Astrocyte of the spinal cord (primary cell): ENCODE results near the gene NECTIN2.

Experiments used
- DNase-seq: peaks from one replicate; pipeline ENCODE4 v3.0.0; 2011; ENCODE audit warnings: low read depth, low spot score
- H3K4me3 ChIP-seq: 2 replicates; pipeline ENCODE4 v1.5.1; 2011; ENCODE audit warnings: low read depth, mild to moderate bottlenecking, low read length, moderate library complexity
- in situ Hi-C: cut with HindIII; loops from 2 replicates; pipeline ENCODE4 v1.10.0; 2017; ENCODE audit warnings: low sequenced_read_pairs
- TF ChIP-seq, protein P1 (sequence below): IDR thresholded peaks from 2 replicates; pipeline ENCODE4 v1.5.1; 2012; ENCODE audit warnings: low read depth, mild to moderate bottlenecking, low read length, inconsistent platforms

The NECTIN2 gene

GRCh38 chr19:44903216-44903601 lies 57.1 kb downstream of the NECTIN2 start:
- DNase-seq, result no peak
- H3K4me3 ChIP-seq, result no peak overlapping the region
- in situ Hi-C loops, result no loop called here
- TF ChIP-seq, protein P1, sequence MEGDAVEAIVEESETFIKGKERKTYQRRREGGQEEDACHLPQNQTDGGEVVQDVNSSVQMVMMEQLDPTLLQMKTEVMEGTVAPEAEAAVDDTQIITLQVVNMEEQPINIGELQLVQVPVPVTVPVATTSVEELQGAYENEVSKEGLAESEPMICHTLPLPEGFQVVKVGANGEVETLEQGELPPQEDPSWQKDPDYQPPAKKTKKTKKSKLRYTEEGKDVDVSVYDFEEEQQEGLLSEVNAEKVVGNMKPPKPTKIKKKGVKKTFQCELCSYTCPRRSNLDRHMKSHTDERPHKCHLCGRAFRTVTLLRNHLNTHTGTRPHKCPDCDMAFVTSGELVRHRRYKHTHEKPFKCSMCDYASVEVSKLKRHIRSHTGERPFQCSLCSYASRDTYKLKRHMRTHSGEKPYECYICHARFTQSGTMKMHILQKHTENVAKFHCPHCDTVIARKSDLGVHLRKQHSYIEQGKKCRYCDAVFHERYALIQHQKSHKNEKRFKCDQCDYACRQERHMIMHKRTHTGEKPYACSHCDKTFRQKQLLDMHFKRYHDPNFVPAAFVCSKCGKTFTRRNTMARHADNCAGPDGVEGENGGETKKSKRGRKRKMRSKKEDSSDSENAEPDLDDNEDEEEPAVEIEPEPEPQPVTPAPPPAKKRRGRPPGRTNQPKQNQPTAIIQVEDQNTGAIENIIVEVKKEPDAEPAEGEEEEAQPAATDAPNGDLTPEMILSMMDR, result no peak

DNA sequence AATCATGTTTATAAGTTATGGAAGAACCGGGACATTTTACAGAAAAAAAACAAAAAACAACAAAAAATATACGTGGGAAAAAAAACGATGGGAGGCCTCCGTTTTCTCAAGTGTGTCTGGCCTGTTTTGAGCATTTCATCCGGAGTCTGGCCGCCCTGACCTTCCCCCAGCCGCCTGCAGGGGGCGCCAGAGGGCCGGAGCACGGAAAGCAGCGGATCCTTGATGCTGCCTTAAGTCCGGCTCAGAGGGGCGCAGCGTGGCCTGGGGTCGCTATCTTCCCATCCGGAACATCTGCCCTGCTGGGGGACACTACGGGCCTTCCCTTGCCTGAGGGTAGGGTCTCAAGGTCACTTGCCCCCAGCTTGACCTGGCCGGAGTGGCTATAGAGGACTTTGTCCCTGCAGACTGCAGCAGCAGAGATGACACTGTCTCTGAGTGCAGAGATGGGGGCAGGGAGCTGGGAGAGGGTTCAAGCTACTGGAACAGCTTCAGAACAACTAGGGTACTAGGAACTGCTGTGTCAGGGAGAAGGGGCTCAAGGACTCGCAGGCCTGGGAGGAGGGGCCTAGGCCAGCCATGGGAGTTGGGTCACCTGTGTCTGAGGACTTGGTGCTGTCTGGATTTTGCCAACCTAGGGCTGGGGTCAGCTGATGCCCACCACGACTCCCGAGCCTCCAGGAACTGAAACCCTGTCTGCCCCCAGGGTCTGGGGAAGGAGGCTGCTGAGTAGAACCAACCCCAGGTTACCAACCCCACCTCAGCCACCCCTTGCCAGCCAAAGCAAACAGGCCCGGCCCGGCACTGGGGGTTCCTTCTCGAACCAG lies 57.7 kb downstream of the NECTIN2 start:
- peak; percentile 69 for DNase-seq
- in situ Hi-C loops, result no loop called here
- H3K4me3 ChIP-seq, result no peak overlapping the region
- TF ChIP-seq, protein P1, result peak; percentile 99

- in situ Hi-C loops, result no loop called here
- DNase-seq, result no peak
- TF ChIP-seq, protein P1, result peak; percentile 20
- no peak overlapping the region for H3K4me3 ChIP-seq
Measured at GRCh38 chr19:44904426-44904994, 58.4 kb downstream of the NECTIN2 start.

- H3K4me3 ChIP-seq, result peak within 1 kb of the TSS; percentile 13
- TF ChIP-seq, protein P1, result no peak
- in situ Hi-C loops, result no loop called here
- no peak for DNase-seq
Measured at GRCh38 chr19:44905437-44906160, 59.5 kb downstream of the NECTIN2 start, which contains the start of gene APOE. APOE (plus strand) TSS chr19:44905796; CDS start chr19:44906625, 829 bp downstream.

DNA sequence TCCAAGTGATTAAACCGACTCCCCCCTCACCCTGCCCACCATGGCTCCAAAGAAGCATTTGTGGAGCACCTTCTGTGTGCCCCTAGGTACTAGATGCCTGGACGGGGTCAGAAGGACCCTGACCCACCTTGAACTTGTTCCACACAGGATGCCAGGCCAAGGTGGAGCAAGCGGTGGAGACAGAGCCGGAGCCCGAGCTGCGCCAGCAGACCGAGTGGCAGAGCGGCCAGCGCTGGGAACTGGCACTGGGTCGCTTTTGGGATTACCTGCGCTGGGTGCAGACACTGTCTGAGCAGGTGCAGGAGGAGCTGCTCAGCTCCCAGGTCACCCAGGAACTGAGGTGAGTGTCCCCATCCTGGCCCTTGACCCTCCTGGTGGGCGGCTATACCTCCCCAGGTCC lies 61.5 kb downstream of the NECTIN2 start:
- in situ Hi-C loops, result no loop called here
- no peak for DNase-seq
- TF ChIP-seq, protein P1, result no peak
- no peak overlapping the region for H3K4me3 ChIP-seq

GRCh38 chr19:44908074-44908835 lies 62.2 kb downstream of the NECTIN2 start:
- in situ Hi-C loops, result no loop called here
- DNase-seq, result no peak
- TF ChIP-seq, protein P1, result no peak
- no peak overlapping the region for H3K4me3 ChIP-seq
